ENCODE measurements around the gene SPDYE16.
"Not testable (repeated sequence)": the region's sequence is repeated elsewhere in the genome, so short reads cannot be mapped to it uniquely, and the experiment has no call there.

SPDYE16 gene

GRCh38 chr7:76543197-76543596 is at the start of gene SPDYE16:
Gene SPDYE16 (minus strand): TSS chr7:76543297. CDS start chr7:76541459, 1,838 bp downstream.
- DNase-seq = not testable (repeated sequence)

GRCh38 chr7:76592694-76593093 is 49.6 kb upstream of the SPDYE16 start:
- DNase-seq = not testable (repeated sequence)

GRCh38 chr7:76591602-76592304 is 48.7 kb upstream of the SPDYE16 start:
- not testable (repeated sequence) for DNase-seq

GRCh38 chr7:76591033-76591432 is 47.9 kb upstream of the SPDYE16 start:
- not testable (repeated sequence) for DNase-seq

GRCh38 chr7:76588586-76588985 is 45.5 kb upstream of the SPDYE16 start:
- not testable (repeated sequence) for DNase-seq

DNA sequence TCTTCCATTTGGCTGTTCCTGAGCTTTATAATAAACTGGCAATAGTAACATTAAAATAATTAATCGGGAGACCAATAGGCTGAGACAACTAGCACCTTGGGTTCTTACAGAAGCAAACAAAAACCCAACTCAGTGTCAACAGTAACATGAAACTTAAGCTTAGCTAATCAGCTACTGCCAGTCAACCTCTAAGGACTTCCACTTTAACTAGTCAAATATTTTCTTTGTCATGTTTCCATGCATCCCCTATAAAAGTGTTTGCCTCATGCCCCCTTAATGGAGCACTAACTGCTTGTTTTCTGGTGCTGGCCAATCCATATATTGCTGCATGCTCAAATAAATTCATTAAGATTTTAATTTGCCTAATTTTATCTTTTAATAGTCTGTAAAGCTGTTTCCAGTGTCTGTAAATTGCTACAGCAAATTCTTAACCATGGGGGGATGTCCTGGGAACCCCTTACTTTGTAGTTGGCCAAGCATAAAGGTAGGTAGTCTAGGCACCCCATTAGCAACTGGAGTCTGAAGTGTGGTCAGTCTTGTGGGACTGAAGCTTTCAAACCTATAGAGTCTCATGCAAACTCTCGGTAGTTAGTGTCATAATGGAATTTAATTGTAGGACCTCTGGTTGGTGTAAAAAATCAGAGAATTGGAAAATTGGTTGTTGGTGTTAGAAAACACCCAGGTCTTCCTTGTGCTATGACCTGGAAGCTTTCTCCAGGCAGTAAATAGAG is 43.7 kb upstream of the SPDYE16 start:
- DNase-seq = not testable (repeated sequence)

- DNase-seq = not testable (repeated sequence)
These were observed 40.7 kb upstream of the SPDYE16 start for GRCh38 chr7:76583636-76584281.

- DNase-seq = not testable (repeated sequence)
These were observed 39.9 kb upstream of the SPDYE16 start for GRCh38 chr7:76582848-76583631.

DNA sequence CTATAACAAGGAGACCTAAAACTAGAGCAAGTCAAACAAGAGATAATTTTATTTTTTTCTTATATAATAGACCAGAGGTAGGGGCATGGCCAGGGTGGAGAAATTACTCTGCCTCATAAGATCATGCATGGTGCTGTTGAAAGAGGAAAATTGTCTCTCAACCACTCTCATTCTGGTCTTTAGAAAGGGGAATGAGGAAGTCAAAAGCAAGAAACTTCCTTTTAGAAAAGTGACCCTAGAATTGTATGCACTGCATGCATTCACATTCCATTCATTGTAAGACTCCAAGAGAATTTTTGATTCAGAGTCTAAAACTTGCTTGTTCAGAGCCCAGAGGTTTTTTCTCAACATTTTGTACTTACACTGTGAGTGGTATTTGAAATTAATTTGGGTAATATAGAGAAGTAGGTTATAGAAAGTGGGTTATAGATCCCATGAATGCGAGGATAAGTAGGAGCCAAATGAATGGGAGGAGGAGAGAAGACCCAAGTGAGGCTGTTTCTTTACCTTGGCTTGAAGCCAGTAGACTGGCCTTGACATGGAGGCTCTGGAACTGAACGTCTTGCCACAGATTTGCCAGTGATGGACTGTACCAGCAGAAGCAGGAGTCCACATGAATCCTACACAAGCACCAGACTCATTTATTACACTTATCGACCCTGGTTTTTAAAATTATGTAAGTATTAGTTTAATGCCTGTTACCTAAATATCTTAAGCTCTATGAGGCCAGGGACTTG is 33.0 kb upstream of the SPDYE16 start:
- DNase-seq = not testable (repeated sequence)

DNA sequence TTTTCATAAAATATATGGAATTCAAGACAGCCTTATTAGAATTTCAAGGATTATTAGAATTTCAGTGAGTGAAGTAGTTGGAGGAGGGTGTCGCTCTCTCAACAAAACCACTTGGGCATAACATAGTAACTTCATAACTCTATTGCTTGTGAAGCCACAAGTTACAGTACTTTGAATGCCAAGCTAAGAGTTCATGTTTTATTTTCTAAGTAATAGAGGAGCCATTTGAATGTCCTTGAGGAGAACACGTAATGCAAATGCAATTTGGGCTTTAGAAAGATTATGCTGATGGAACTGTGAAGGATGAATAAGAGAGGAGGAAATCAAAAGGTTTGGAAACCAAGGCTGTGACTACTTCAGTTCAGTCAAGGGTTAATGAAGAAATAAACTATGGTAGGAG is 32.3 kb upstream of the SPDYE16 start:
- DNase-seq = not testable (repeated sequence)

DNA sequence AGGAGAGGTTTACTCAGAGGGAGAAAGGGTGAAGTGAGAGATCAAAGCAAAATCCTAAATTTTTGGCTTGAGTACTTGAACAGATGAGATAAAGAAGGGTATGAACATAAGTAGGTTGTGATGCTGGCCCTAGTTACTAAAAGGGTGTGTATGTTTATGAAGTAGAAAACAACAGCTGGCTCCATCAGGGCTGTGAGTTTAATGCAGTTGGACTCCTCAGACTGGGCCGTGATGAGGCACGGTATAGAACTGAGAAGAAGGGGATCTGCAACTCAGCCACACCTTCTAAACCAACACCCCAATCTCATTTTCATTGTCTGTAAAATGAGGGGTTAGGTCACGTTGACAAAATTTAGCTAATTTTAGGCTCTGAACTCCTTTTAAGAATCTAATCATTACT is 29.2 kb upstream of the SPDYE16 start:
- not testable (repeated sequence) for DNase-seq

GRCh38 chr7:76570324-76570775 is 27.3 kb upstream of the SPDYE16 start:
- DNase-seq = not testable (repeated sequence)

- DNase-seq = not testable (repeated sequence)
These were observed 25.6 kb upstream of the SPDYE16 start for GRCh38 chr7:76568742-76569141.

GRCh38 chr7:76567753-76568152 is 24.7 kb upstream of the SPDYE16 start:
- not testable (repeated sequence) for DNase-seq

DNA sequence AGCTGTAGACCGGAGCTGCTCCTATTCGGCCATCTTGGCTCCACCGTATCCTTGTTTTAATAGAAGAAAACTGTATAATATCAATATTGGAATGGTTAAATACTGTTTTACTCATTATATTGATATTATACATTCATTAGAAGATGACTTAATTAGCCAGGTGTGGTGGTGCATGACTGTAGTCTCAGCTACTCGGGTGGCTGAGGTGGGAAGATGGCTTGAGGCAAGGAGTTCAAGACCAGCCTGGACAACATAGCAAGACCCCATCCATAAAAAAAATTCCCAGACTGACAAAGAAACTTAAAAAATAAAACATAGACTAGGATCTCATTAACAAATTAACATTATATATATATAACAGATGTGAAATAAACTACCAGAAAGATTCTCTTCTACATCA is 24.2 kb upstream of the SPDYE16 start:
- not testable (repeated sequence) for DNase-seq

- DNase-seq = not testable (repeated sequence)
These were observed 21.9 kb upstream of the SPDYE16 start for GRCh38 chr7:76565001-76565400.

DNA sequence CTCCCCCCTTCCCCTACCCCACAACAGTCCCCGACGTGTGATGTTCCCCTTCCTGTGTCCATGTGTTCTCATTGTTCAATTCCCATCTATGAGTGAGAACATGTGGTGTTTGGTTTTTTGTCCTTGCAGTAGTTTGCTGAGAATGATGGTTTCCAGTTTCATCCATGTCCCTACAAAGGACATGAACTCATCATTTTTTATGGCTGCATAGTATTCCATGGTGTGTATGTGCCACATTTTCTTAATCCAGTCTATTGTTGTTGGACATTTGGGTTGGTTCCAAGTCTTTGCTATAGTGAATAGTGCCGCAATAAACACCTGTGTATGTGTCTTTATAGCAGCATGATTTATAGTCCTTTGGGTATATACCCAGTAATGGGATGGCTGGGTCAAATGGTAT is 18.2 kb upstream of the SPDYE16 start:
- DNase-seq = not testable (repeated sequence)

GRCh38 chr7:76560157-76560556 is 17.1 kb upstream of the SPDYE16 start:
- DNase-seq = not testable (repeated sequence)

GRCh38 chr7:76559685-76560084 is 16.6 kb upstream of the SPDYE16 start:
- DNase-seq = not testable (repeated sequence)

DNA sequence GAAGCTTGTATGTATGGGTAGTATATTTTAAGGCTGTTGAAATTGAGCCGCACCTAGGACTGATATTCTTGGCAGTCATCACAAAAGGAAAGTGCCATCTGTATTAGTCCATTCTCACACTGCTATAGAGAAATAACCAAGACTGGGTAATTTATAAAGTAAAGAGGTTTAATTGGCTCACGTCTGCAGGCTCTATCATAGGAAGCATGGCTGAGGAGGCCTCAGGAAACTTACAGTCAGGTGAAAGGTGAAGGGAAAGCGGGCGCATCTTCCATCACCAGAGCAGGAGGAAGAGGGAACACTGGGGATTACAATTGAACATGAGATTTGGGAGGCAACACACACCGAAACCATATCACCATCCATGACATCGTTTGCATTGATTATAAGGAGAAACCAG is 8.9 kb upstream of the SPDYE16 start:
- DNase-seq = not testable (repeated sequence)

DNA sequence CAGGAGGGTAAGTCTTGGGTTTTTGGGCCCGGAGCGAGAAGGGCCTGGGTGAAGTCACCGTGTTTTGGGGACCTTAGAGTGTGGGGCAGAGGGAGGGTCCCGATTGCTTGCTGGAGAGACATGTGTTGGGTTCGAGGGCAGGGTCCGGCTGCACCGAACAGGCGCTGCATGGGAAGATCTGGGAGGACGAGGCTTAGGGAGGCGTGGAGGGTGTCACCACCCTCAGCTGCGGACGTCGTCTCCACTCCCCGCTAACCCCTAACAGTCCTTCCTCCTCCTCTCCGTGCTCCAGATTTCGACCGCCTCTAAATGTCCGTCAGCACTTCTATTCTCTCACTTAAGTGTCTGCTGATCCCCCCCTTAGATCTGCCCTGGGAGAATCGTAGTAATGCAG is 6.8 kb upstream of the SPDYE16 start:
- DNase-seq = not testable (repeated sequence)
